T-cell (primary cell): ENCODE measurements around the gene MDFIC. TPM values are rescaled to one million over a fixed set of nuclear protein-coding genes. Genes with fewer than 3 reads are reported as not detected.

ENCODE experiments used
- ATAC-seq, 4 experiments: fragments of 200-7000 bp in 3 of 4; fragments of 150-1000 bp in 1 of 4; cut with Tn5 transposase; replicated peaks in 1 of 4; 1 replicate in 3 of 4; 2 replicates in 1 of 4; pipeline ENCODE4 v1.10.0; 2021; ENCODE audit warnings: moderate library complexity in 3 of 4, mild to moderate bottlenecking in 2 of 4, moderate number of reproducible peaks in 1 of 4
- CTCF ChIA-PET, 2 donors: fragments of 300-600 bp; sonication (Branson Sonifier 250); formaldehyde crosslinking; loops; one replicate each; lab custom pipeline; 2022; ENCODE audit warnings: antibody characterized with exemption in 2 of 2; lab: Charles Lee
- POLR2A ChIA-PET, 2 donors: fragments of 300-600 bp; sonication (Branson Sonifier 250); formaldehyde crosslinking; loops; one replicate each; lab custom pipeline; 2022; ENCODE audit warnings: antibody characterized with exemption in 2 of 2; lab: Charles Lee
- DNase-seq, 35 experiments: peaks; one replicate each; pipeline versions ENCODE4 v3.0.0 to v3.0.0-alpha.2; 2013 to 2023
- H3K27ac ChIP-seq: one replicate; pipeline ENCODE4 v1.5.1; 2013; ENCODE audit warnings: low read length
- H3K27me3 ChIP-seq, 2 experiments: replicated peaks in 1 of 2; 1 replicate in 1 of 2; 2 replicates in 1 of 2; pipeline versions ENCODE4 v1.6.1 to v1.7.0; 2013; ENCODE audit warnings: low read length in 1 of 2, mixed read lengths in 1 of 2; ENCODE audit not compliant: control insufficient read depth in 2 of 2, insufficient read depth in 2 of 2; ENCODE audit errors: extremely low read depth in 1 of 2
- H3K36me3 ChIP-seq, 2 donors: 1 replicate in 1 of 2; 2 replicates in 1 of 2; pipeline versions ENCODE4 v1.6.1 to v1.7.0; 2013; ENCODE audit warnings: low read length in 1 of 2; ENCODE audit not compliant: control insufficient read depth in 2 of 2, insufficient read depth in 1 of 2; ENCODE audit errors: extremely low read depth in 1 of 2
- H3K4me1 ChIP-seq, 2 experiments: 1 replicate in 1 of 2; 2 replicates in 1 of 2; pipeline versions ENCODE4 v1.6.1 to v1.7.0; 2013; ENCODE audit warnings: low read length in 2 of 2, mixed read lengths in 1 of 2; ENCODE audit not compliant: insufficient read depth in 2 of 2, control insufficient read depth in 1 of 2; ENCODE audit errors: extremely low read depth in 1 of 2
- H3K4me3 ChIP-seq, 2 donors: 1 replicate in 1 of 2; 2 replicates in 1 of 2; pipeline versions ENCODE4 v1.5.1 to v1.7.0; 2013; ENCODE audit warnings: mild to moderate bottlenecking in 2 of 2, low read length in 1 of 2, moderate library complexity in 1 of 2; ENCODE audit not compliant: control insufficient read depth in 1 of 2; ENCODE audit errors: extremely low read depth in 1 of 2
- H3K9me3 ChIP-seq: 2 replicates; pipeline ENCODE4 v1.7.0; 2013
- H3K27ac Mint-ChIP-seq, 2 donors: one replicate each; pipeline ENCODE4 v1.8.0; 2020 to 2021; ENCODE audit warnings: mild to moderate bottlenecking in 2 of 2, mixed read lengths in 2 of 2
- H3K27me3 Mint-ChIP-seq, 2 donors: one replicate each; pipeline ENCODE4 v1.8.0; 2021 to 2022; ENCODE audit warnings: mixed read lengths in 2 of 2
- H3K36me3 Mint-ChIP-seq: one replicate; pipeline ENCODE4 v1.8.0; 2021; ENCODE audit warnings: mixed read lengths
- H3K4me1 Mint-ChIP-seq, 3 donors: one replicate each; pipeline ENCODE4 v1.8.0; 2020 to 2022; ENCODE audit warnings: mixed read lengths in 3 of 3, mild to moderate bottlenecking in 1 of 3
- H3K4me3 Mint-ChIP-seq, 3 donors: one replicate each; pipeline ENCODE4 v1.8.0; 2020 to 2022; ENCODE audit warnings: mild to moderate bottlenecking in 3 of 3, mixed read lengths in 3 of 3, moderate library complexity in 3 of 3
- H3K9me3 Mint-ChIP-seq, 3 donors: one replicate each; pipeline ENCODE4 v1.8.0; 2020 to 2022; ENCODE audit warnings: mixed read lengths in 3 of 3
- WGBS: methylation state at CpG from one replicate; pipeline ENCODE4 v1.1.5; 2013; ENCODE audit warnings: missing lambda C conversion rate; ENCODE audit not compliant: insufficient coverage; 5-methylcytosine and 5-hydroxymethylcytosine counted together
- total RNA-seq, 35 experiments: library from RNA in 6 of 35; stranded (reverse) in 6 of 35; fragments of 120-200 nt in 1 of 35; gene quantifications; one replicate each; pipeline versions ENCODE4 v1.2.1 to v1.2.4 and lab custom pipeline; 2013 to 2026

Gene MDFIC
- total RNA-seq, 5 donors from 2014 or later (not counting 1 experiment from before 2014, with no cell fraction given), result 56.3 to 84.6 (median 65.0) TPM

GRCh38 chr7:115054478-115055065 lies 132.7 kb downstream of the MDFIC start:
- H3K4me1 ChIP-seq, result no peaks in the 10 kb centered on the region
- H3K27ac ChIP-seq, result no peak overlapping the region
- ChIA-PET POLR2A (no interaction called here), CTCF (no interaction called here)
- Mint-ChIP-seq H3K4me3 (no peak overlapping the region), H3K36me3 (no peaks in the 10 kb centered on the region), H3K27ac (no peak overlapping the region), H3K27me3 (peaks cover 0 to 1% of the 10 kb centered on the region in 2 donors), H3K4me1 (peaks cover 0 to 7% (median 0%) of the 10 kb centered on the region in 3 donors), H3K9me3 (peaks cover 0 to 5% (median 0%) of the 10 kb centered on the region in 3 donors)
- no peaks in the 10 kb centered on the region for H3K9me3 ChIP-seq
- H3K27me3 ChIP-seq, result no peaks in the 10 kb centered on the region
- H3K36me3 ChIP-seq, result no peaks in the 10 kb centered on the region
- DNase-seq, result no peak
- 72% methylated on average over 2 of the region's 3 CpGs for WGBS
- no peak for ATAC-seq
- no peak overlapping the region for H3K4me3 ChIP-seq

GRCh38 chr7:115056019-115056418 lies 134.1 kb downstream of the MDFIC start:
- Mint-ChIP-seq H3K9me3 (peaks cover 0 to 5% (median 0%) of the 10 kb centered on the region in 3 donors), H3K27ac (no peak overlapping the region), H3K27me3 (peaks cover 0 to 1% of the 10 kb centered on the region in 2 donors), H3K4me1 (peaks cover 0 to 7% (median 0%) of the 10 kb centered on the region in 3 donors), H3K36me3 (no peaks in the 10 kb centered on the region), H3K4me3 (no peak overlapping the region)
- POLR2A ChIA-PET, result no interaction called here
- no CpG with 5 or more reads among the region's 2 CpGs for WGBS
- Histone ChIP-seq H3K4me1 (no peaks in the 10 kb centered on the region), H3K9me3 (no peaks in the 10 kb centered on the region), H3K36me3 (no peaks in the 10 kb centered on the region), H3K4me3 (no peak overlapping the region), H3K27me3 (no peaks in the 10 kb centered on the region), H3K27ac (no peak overlapping the region)
- CTCF ChIA-PET, result interaction anchor here in 1 of 2 donors (0.8 kb wide), 1 partner anchor 18 kb away, joined by 3 read pairs; no protein-coding TSS in a partner anchor
- ATAC-seq, result no peak
- DNase-seq, result no peak

DNA sequence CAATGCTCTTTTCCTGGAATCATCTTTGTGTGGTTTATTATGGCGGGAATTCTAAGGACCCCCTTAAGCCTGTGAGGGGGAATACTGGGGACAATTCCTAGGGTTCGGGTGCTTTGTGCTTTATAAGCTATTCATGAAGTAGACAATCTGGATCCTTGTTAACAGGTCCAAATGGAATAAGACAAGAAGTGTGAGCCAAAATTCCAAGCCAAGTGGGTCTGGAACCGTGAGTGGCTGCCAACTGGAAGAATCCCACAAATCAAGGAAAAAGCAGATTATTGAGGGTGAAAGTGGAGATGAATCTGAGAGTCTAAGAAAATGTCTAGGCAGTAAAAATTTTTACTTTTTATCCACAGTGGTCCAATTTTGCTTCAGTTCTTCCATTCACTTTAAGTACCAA lies 136.8 kb downstream of the MDFIC start:
- ATAC-seq, result no peak
- CTCF ChIA-PET, result no interaction called here
- 73% methylated on average over 1 of the region's 3 CpGs for WGBS

GRCh38 chr7:115059321-115059720 lies 137.4 kb downstream of the MDFIC start:
- ATAC-seq, result no peak
- no peak overlapping the region for H3K4me3 Mint-ChIP-seq
- H3K4me1 Mint-ChIP-seq, result peaks cover 0 to 7% (median 0%) of the 10 kb centered on the region in 3 donors
- Histone ChIP-seq H3K4me1 (no peaks in the 10 kb centered on the region), H3K27ac (no peak overlapping the region), H3K27me3 (no peaks in the 10 kb centered on the region), H3K4me3 (no peak overlapping the region), H3K36me3 (no peaks in the 10 kb centered on the region), H3K9me3 (no peaks in the 10 kb centered on the region)
- no peak overlapping the region for H3K27ac Mint-ChIP-seq
- ChIA-PET POLR2A (interaction anchor here in 1 of 2 donors (0.6 kb wide), 1 partner anchor 300 kb away, joined by 3 read pairs; no protein-coding TSS in a partner anchor), CTCF (no interaction called here)
- no peaks in the 10 kb centered on the region for H3K36me3 Mint-ChIP-seq
- H3K27me3 Mint-ChIP-seq, result no peaks in the 10 kb centered on the region
- DNase-seq, result no peak
- no peaks in the 10 kb centered on the region for H3K9me3 Mint-ChIP-seq

More for the DNA sequence above, 136.8 kb downstream of the MDFIC start:
- Histone ChIP-seq H3K27ac (no peak overlapping the region), H3K4me3 (no peak overlapping the region), H3K4me1 (no peaks in the 10 kb centered on the region), H3K9me3 (no peaks in the 10 kb centered on the region), H3K36me3 (no peaks in the 10 kb centered on the region), H3K27me3 (no peaks in the 10 kb centered on the region)
- no peak for DNase-seq
- Mint-ChIP-seq H3K4me1 (peaks cover 0 to 7% (median 0%) of the 10 kb centered on the region in 3 donors), H3K36me3 (no peaks in the 10 kb centered on the region), H3K4me3 (no peak overlapping the region), H3K27me3 (no peaks in the 10 kb centered on the region), H3K9me3 (no peaks in the 10 kb centered on the region), H3K27ac (no peak overlapping the region)
- POLR2A ChIA-PET, result interaction anchor here in 1 of 2 donors (0.6 kb wide), 1 partner anchor 301 kb away, joined by 3 read pairs; no protein-coding TSS in a partner anchor

DNA sequence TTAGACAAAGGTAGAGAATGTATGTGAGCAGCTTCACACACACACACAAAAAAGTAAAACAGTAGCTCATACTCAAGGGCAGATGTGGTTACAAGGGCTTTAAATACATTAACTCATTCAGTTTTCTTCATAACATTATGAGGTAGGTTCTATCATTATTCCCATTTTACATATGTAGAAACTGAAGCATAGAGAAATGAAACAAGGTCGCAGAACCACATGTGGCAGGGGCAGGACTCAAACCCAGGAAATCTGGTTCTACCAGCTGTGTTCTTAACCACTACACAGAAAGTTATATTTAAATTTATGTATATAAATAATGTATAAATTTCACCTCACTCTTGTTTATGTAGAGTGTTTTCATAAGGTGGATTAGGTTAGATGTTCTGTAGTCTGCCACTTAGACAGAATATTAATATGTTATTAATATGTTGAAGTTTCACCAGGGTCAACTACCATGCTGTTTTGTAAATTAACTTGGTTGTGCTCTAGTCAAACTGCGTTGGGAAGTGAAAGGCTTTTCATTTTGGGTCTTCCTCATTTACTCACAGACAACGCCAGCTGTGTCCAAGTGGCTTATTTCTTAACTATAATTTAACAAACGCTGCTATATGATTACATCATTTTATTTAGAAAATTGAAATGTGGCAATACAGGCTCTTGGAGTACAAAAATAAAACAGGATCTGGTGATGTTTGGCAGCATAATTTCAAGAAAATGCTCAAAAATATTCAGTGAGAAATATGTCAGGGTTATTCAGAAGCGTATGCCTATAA lies 138.4 kb downstream of the MDFIC start:
- DNase-seq (no peak), ATAC-seq (no peak)
- H3K4me3 Mint-ChIP-seq, result no peak overlapping the region
- no peaks in the 10 kb centered on the region for H3K36me3 ChIP-seq
- H3K27me3 ChIP-seq, result no peaks in the 10 kb centered on the region
- POLR2A ChIA-PET, result no interaction called here
- no peak overlapping the region for H3K27ac ChIP-seq
- H3K9me3 Mint-ChIP-seq, result no peaks in the 10 kb centered on the region
- no peak overlapping the region for H3K27ac Mint-ChIP-seq
- no CpG with 5 or more reads among the region's 5 CpGs for WGBS
- H3K27me3 Mint-ChIP-seq, result no peaks in the 10 kb centered on the region
- CTCF ChIA-PET, result interaction anchor here in 1 of 2 donors (0.6 kb wide), 1 partner anchor 802 kb away, joined by 3 read pairs; no protein-coding TSS in a partner anchor
- no peaks in the 10 kb centered on the region for H3K4me1 ChIP-seq
- H3K36me3 Mint-ChIP-seq, result no peaks in the 10 kb centered on the region
- H3K9me3 ChIP-seq, result no peaks in the 10 kb centered on the region
- no peak overlapping the region for H3K4me3 ChIP-seq
- H3K4me1 Mint-ChIP-seq, result no peaks in the 10 kb centered on the region

DNA sequence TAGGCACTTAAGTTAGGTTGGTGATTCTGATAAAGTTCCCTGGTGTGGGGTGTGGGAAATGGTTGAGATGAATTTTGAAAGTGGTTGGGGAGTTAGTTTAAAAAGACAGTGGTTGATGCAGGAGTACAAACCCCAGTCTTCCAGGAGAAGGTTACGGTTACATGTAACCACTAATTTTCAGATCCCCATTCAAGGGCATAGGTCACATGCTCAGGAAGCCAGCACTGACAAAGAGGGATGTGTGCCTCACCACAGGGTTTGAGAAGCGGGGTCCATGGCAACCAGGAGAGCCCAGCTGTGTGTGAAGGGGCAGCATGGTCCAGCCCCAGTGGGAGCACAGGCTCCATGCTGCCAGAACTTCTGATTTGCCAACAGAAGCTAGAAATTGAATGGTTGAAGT lies 144.2 kb downstream of the MDFIC start:
- H3K27ac ChIP-seq, result no peak overlapping the region
- DNase-seq (peak in 1 of 35 experiments; percentile 2), ATAC-seq (no peak)
- no peaks in the 10 kb centered on the region for H3K9me3 ChIP-seq
- no peak overlapping the region for H3K4me3 Mint-ChIP-seq
- ChIA-PET POLR2A (no interaction called here), CTCF (no interaction called here)
- H3K4me1 Mint-ChIP-seq, result peaks cover 0 to 4% (median 2%) of the 10 kb centered on the region in 3 donors
- no peaks in the 10 kb centered on the region for H3K36me3 ChIP-seq
- H3K27me3 Mint-ChIP-seq, result no peaks in the 10 kb centered on the region
- no peaks in the 10 kb centered on the region for H3K4me1 ChIP-seq
- no peaks in the 10 kb centered on the region for H3K36me3 Mint-ChIP-seq
- peaks cover 0 to 3% (median 0%) of the 10 kb centered on the region in 3 donors for H3K9me3 Mint-ChIP-seq
- no peak overlapping the region for H3K27ac Mint-ChIP-seq
- 50% methylated on average over 1 of the region's 2 CpGs for WGBS
- H3K4me3 ChIP-seq, result no peak overlapping the region
- no peaks in the 10 kb centered on the region for H3K27me3 ChIP-seq
